Heart left ventricle (tissue), 13 donors: ENCODE data around the gene CACNB1.

Source experiments
- CTCF ChIP-seq, 12 donors: fragments of 200-600 bp; sonication (generic) in 4 of 12; IDR thresholded peaks; one replicate each; pipeline versions ENCODE4 v1.5.0 to v1.8.0; 2018 to 2022; ENCODE audit warnings: antibody characterized with exemption in 12 of 12, mild to moderate bottlenecking in 5 of 12
- POLR2A ChIP-seq, 2 donors: fragments of 450-650 bp; IDR thresholded peaks; one replicate each; pipeline ENCODE4 v1.6.1; 2017; ENCODE audit warnings: antibody characterized with exemption in 2 of 2, mild to moderate bottlenecking in 2 of 2, moderate library complexity in 2 of 2
- donor health status: ischemic (EF 13 %, LVEDD 7.1; RV severe dilation, severe dysfunction).
- donor health status: DM: no; HTN: yes; CAD: no.
- donor health status: DM: no; HTN: no; CAD: no.
- donor health status: ischemic (EF 25% LVEDD 6.9; RV normal size, moderate dysfunction).
- donor health status: ischemic (EF 25% LVEDD 5.7; RV mildly dilated, moderate dysfunction).
- donor health status: ischemic (EF 35%, LVEDD 5.7; RV mildly dilated, moderate dysfunction).
- donor health status: nonischemic (EF 11% LVEDD 7.7; RV severe dilation, severe dysfunction).
- donor health status: DM: yes; HTN: yes; CAD: no.
- donor health status: PGD.
- donor health status: ischemic (EF 29% LVEDD 5.4; RV normal size, mild dysfunction).
- donor health status: nonischemic (EF 23%, LVEDD 6.1; RV moderate dilation, normal function).

- TF ChIP-seq CTCF (IDR thresholded peaks at IDR 0.05) (no peak), POLR2A (IDR thresholded peaks at IDR 0.05) (no peak)
These were observed 10.7 kb upstream of the CACNB1 start for GRCh38 chr17:39208136-39208535.
